ENCODE measurements around the gene MYO9A. TPM values are rescaled to one million over a fixed set of nuclear protein-coding genes. Genes with fewer than 3 reads are reported as not detected.

The MYO9A gene
- total RNA-seq, 1 donor from 2014 or later = 31.4 TPM

DNA sequence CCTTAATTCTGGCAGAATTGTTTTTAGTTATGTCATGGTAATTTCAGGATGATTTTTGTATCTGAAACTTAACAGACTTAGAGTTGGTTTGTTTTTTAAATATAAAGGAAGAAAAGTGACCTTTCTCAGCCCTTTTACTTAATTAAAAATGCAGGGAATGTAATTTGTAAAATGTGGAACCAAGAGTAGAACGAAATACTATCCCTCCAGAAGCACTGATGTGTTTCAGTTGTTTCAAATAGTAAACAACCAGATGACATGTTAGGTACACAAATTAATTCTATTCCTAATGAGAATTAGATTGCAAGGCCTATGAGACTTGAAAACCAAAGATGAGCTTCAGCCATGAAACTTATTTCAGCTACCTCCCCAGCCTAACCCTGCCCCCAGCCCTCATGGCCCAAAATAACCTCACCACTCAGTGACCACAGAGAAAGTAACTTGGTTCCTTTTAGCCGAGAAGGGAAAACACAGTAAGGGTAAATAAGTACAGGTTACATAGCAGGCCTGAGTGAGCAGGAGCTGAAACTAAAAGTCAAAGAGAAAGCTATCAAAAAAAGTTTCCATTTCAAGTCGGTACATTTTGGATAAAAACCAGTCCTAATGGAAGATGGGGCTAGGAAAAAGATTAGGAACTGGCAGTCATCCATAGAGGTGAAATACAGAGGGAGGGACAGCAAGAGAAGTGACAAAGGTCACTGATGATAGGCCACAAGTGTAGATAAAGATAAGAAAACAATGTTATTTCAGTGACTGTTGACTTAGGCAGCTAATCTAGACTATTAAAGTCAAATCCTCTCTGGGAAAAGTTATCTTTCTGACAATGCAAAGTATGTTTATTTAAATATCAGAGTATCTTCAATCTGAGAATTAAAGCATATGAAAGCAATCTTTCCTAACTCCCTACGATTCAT lies 23.5 kb upstream of the MYO9A start:
- intact Hi-C loops (cut with DNase I) = no loop called here

DNA sequence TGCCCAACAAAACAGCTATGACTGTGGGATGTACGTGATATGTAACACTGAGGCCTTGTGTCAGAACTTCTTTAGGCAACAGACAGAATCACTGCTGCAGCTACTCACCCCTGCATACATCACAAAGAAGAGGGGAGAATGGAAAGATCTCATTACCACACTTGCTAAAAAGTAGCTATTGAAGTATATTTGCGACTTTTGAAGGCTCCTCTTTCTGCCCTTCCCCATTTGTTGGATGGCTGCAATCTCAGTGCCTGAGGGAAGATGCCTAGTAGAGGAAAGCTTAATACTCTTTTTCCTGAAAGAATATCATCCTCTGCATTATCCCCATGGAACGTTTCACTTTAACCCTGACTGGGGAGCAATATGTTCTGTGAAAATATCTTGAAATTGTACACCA lies 22.1 kb upstream of the MYO9A start:
- no peak for DNase-seq (ENCODE audit: low spot score)
- intact Hi-C loops (cut with DNase I) = no loop called here

More for the DNA sequence above, 23.5 kb upstream of the MYO9A start:
- DNase-seq (ENCODE audit: low spot score) = no peak

DNA sequence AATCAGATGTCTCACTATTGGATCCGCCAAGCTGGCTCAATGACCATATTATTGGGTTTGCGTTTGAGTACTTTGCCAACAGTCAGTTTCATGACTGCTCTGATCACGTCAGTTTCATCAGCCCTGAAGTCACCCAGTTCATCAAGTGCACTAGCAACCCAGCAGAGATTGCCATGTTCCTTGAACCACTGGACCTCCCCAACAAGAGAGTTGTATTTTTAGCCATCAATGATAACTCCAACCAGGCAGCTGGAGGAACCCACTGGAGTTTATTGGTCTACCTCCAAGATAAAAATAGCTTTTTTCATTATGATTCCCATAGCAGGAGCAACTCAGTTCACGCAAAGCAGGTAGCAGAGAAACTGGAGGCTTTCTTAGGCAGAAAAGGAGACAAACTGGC lies 21.7 kb upstream of the MYO9A start:
- no peak for DNase-seq (ENCODE audit: low spot score)
- intact Hi-C loops (cut with DNase I) = no loop called here

DNA sequence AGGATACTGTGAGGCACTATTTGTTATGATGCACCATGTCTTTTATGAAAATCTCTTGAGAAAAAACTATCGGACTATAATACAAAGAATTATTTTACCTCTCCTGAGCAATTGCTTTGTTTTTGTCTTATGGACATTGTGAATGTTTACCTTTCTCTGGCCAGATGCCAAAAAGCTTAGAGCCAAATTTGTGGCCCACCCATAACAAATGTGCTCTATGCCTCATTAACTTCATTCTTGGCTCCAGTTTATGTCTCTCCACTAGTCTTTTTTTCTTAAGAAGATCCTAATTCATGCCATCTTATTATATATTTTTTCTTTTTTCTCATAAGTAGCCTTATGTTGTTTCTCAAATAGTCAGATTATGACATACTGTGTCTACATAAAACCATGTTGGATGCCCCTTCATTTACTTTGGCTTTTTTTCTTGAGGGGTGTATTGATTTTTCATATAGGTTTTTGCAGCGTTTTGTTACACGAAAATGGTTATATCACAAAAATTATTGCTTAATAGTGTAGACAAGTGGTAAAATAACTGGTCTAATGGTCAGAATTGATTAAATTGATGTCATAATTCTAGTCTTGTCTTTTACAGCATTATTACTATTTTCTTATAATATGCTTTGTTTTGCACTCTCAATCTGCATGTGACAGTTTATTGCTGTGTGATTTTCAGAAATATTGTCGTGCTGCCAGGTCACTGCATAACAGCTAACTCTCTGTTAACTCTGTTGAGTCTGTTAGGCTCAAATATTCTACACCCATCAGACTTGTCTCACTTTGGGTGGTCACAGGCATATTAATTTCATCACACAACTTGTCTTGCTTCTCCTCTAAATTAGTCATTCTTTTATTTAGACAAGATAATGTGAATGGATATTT lies 18.5 kb upstream of the MYO9A start:
- DNase-seq (ENCODE audit: low spot score) = no peak
- intact Hi-C loops (cut with DNase I) = no loop called here

DNA sequence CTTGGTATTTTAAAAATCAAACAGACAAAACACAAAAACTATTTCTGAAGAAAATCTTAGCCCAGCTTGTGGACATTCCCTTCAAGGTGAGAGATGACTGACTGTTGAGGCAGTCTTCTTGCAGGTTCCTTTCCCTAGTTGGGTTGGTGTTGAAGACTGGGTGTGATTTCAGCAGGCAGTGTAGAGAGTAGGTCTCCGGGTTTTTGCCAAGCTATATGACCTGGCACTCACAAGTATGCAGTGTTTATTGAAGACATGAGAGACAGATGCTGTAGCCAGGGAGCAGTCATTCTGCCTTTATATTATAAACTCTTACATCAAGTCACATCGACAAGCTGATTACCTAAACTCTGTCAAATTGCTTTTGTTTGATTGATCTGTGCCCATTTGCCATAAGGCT lies 17.8 kb upstream of the MYO9A start:
- intact Hi-C loops (cut with DNase I) = no loop called here
- no peak for DNase-seq (ENCODE audit: low spot score)

DNA sequence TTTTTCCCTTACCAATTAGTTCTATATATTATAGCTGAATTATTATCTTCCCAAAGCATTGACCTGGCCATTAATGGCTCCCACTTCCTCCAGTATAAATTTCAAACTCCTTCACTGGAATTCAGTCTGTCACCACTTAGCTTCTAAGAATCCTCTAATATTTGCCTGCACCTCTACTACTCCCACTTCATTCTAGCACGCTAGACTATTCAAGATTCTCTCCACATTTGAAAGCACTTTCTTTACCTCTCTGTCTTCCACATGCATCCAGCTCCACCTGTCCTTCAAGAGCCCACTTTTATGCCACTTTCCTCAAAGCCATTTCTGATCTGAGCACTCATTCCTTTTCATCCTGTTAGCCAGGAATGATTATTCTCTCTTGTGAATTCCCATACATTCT lies 15.3 kb upstream of the MYO9A start:
- intact Hi-C loops (cut with DNase I) = no loop called here
- DNase-seq (ENCODE audit: low spot score) = no peak

DNA sequence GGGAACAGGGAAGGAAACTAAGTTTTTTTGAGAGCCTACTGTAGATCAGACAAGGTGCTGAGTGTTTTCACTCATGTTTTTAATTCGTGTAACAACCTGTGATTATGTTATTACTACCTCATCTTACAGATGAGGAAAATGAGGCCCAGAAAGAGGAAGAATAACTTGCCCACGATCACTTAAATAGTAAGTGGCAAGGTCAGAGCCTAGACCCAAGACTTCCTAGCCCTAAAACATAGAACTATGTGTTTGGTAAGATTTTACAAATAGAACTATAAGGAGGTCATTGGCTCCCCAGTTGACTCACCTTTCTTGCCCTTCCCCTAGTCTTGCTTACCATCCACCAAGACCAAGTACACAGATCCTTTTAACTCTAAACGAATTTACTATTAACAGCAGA lies 14.0 kb upstream of the MYO9A start:
- intact Hi-C loops (cut with DNase I) = no loop called here
- no peak for DNase-seq (ENCODE audit: low spot score)

DNA sequence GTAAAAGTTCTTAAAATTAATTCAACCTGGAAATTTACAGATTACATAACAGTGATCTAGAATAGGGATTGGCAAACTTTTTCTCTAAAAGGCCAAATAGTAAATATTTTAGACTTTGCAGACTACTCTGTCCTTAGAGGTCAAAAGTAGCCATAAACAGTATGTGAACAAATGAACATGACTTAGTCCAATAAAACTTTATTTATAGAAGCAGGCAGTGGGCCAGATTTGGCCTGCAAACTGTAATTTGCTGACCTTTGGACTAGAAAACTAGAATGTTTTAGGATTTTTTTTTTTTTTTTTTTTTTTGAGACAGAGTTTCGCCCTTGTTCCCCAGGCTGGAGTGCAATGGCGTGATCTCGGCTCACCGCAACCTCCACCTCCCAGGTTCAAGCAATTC lies 12.3 kb upstream of the MYO9A start:
- no peak for DNase-seq (ENCODE audit: low spot score)
- intact Hi-C loops (cut with DNase I) = no loop called here

DNA sequence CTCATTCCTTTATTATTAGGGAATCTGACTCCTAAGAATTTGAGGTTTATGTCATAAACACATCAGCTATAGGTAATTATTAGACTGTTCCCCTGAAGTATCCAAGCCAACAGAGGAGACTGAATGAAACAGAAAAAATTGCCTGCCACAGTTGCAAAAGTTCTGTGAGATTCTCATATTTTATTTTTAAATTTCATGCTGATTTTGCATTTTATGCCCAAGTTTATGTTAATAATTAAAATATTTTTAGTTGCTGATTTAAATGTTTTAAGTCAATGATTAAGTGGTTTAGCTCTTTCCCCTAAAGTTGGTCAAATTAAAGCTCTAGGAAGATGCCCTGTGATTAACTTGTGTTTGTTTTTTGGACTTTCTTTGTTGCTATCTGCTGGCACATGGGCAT lies 10.4 kb upstream of the MYO9A start:
- DNase-seq (ENCODE audit: low spot score) = no peak
- intact Hi-C loops (cut with DNase I) = no loop called here

DNA sequence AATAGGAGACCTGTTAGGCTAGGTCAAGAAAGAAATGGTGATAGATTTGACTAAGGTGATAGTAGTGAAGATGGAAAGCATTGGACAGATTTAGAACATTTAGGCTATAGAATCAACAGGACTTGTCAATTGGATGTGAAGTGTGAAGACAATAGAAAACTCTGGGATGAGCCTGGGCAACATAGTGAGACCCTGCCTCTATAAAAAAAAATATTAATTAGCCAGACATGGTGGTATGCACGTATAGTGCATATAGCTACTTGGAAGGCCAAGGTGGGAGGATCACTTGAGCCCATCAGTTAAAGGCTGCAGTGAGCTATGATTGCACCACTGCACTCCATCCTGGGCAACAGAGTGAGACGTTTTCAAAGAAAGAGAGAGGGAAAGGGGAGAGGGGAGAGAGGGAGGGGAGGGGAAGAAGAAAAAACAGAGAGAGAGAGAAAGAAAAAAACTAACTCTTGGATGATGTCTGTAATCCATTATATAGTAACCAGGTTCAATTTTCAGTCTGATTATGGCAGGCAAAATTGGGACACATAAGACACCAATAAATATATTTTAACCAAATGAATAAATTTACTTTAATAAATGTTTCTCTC lies 9.9 kb upstream of the MYO9A start:
- DNase-seq (ENCODE audit: low spot score) = no peak
- intact Hi-C loops (cut with DNase I) = no loop called here

DNA sequence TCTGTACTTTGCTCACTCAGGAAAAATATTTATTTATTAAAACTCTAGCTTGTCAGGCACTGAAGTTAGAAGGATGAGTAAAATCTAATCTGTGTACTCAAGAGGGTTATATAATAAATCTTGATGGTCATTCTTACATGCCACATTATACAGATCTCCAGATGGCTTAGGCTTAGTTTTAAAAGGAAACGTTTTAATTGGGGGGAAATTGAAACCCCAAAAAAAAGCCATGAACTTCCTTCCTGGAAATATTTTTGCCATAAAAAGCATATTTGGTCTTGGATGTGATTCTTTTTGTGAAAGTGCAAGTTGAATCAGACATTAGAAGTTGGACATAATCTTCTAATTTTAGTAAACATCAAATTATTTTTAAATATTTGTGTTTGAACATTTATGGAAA lies 6.3 kb upstream of the MYO9A start:
- no peak for DNase-seq (ENCODE audit: low spot score)
- intact Hi-C loops (cut with DNase I) = no loop called here

DNA sequence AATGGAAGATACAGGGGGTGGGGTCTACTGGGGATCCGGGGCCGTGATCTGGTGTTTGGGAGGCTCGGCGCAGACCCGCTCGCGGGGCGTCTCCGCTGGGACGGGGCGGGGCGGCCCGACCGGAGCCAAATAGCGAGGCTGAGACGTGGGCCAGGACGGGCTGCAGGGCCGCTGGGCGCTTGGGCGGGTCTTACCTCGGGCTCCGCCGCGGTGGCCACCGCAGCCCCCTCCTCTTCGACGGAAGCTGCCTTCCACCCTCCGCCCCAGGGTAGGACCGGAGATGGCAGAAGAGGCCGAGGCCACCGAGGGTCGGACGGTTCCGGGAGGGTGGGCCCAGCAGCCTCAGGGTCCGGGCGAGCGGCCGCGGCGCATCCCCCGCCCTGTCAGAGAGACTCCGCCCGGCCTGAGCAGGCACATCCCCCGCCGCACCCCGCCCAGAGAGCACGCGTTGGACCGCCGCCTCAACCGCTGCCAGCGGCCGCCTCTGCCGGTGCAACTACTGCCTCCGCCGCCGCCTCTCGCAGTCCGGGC lies 399 bp downstream of the MYO9A start:
- DNase-seq (ENCODE audit: low spot score) = peak; percentile 86
- intact Hi-C loops (cut with DNase I) = loop anchor here (1.0 to 5.0 kb wide), 2 partner anchors 38 to 110 kb away; no protein-coding TSS in a partner anchor

DNA sequence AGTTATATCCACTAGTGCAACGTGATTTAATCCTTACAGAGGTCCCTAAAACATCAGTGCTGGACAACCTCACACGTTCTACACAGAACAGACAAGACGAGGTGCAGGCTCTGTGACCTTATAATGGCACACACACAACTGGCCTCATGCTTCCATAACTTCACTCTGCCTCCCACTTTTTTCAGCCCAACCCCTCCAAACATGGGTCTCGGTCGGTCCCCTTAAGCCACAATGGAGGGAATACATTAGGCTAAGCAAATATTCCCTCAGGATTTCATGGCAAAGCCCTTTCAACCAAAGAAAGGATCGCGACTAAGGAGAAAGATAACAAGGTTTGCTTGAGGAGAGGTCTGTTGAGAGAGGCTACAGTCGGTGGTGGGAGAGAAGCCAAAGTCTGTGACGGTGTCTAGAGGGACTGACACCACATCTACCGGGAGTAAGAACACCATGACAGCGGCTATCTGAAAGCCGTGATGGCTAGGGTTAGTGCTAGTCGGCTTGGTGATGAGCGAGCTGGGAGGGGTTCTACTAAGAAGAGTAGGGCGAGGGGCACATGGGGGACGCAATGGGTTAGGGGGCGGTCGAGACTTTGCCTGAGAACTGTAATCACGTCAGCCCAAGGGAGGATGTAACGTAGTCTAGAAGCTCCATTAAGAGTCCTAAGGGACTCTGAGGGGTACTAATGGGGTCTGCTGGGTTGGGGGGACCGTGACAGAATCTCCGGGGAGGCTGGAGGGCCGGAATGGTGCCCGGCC lies 1.0 kb downstream of the MYO9A start:
- DNase-seq (ENCODE audit: low spot score) = no peak
- intact Hi-C loops (cut with DNase I) = loop anchor here (5.0 kb wide), 1 partner anchor 110 kb away; no protein-coding TSS in a partner anchor

DNA sequence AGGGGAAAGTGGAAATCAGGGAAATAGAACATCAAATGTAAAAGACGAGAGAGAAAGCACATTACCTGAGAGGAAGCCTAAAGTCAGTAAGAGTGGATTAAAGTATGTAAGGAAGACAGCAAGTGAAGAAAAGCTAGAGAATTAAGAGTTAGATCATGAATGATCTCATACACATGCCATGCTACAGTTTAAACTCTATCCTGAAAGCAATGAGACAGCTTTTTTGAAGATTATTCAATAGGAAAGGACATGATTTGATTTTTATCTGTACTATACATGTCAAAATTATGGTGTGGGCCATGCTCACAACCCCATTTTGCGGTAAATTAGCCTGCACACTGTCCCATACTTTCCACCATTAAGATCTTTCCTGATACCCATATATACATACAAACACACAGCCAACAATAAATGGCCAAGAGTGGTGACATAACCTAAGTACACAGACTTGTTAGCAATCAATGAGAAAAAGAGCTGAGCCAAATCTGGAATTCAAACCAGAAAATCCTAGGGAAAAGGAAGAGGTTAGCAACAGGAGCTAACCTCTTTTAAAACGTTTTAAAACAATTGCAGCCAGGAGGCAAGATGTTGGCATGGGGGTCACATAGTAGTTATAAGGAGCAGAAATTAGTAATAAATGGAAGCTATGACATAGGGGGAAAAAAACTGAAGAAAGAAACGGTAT lies 4.5 kb downstream of the MYO9A start:
- DNase-seq (ENCODE audit: low spot score) = no peak
- intact Hi-C loops (cut with DNase I) = no loop called here

DNA sequence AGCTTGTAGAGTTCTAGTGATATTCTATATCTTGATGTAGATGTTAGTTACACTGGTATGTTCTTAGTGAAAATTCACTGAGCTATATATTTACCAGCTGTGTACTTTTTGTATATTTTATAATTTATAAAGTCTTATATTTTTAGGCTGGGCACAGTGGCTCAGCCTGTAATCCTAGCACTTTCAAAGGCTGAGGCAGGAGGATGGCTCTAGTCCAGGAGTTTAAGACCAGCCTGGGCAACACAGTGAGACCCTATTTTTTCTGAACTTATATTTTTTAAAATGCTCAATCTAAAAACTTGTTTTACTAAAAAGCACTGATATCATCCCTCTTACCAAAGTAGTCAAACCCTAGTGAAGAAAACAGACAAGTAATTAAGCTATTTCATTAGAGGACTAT lies 5.1 kb downstream of the MYO9A start:
- intact Hi-C loops (cut with DNase I) = no loop called here
- DNase-seq (ENCODE audit: low spot score) = no peak

DNA sequence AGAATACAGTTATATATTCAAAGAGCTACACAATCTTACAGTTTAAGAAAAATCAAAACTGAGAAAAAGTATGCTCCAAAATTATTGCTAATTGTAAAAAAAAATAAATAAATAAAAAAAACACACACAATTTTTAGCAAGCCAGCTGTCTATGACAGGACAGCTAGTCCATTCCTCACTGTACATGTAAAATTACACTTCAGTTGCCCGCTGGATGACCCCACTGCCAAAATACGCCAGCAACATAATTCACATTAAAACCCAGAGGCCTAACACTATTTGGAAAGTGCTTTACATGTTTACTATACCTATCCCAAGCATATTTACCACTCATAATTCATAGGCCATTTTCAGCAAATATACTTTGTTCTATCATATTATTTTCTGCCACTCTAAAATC lies 5.8 kb downstream of the MYO9A start:
- no peak for DNase-seq (ENCODE audit: low spot score)
- intact Hi-C loops (cut with DNase I) = no loop called here

DNA sequence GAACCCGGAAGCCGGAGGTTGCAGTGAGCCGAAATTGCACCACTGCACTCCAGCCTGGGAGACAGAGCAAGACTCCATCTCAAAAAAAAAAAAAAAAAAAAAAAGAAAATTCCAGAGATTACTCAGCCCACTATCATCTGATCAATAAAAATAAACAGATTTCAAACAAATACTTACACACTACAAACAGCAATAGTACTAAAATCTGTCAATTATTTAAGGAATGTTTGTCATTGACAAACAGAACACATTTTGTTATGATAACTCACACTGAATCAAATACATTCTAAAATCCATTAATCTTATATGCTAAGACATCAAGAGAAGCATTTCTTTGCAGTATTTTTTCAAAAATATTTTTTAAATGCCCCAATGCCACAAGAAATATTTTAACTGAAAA lies 7.6 kb downstream of the MYO9A start:
- DNase-seq (ENCODE audit: low spot score) = no peak
- intact Hi-C loops (cut with DNase I) = no loop called here

DNA sequence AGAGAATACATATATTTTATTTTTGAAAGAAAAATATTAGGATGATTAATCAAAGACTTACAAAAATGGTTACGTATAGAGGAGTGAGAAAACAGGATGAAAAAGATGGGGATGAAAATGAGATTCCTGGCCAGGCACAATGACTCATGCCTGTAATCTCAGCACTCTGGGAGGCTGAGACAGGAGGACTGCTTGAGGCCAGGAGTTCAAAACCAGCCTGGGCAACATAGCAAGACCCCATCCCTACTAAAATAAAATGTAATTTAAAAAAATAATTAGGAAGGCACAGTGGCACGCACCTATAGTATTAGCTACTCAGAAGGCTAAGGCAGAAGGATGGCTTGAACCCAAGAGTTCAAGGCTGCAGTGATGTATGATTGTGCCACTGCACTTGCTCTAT lies 11.9 kb downstream of the MYO9A start:
- no peak for DNase-seq (ENCODE audit: low spot score)
- intact Hi-C loops (cut with DNase I) = no loop called here

DNA sequence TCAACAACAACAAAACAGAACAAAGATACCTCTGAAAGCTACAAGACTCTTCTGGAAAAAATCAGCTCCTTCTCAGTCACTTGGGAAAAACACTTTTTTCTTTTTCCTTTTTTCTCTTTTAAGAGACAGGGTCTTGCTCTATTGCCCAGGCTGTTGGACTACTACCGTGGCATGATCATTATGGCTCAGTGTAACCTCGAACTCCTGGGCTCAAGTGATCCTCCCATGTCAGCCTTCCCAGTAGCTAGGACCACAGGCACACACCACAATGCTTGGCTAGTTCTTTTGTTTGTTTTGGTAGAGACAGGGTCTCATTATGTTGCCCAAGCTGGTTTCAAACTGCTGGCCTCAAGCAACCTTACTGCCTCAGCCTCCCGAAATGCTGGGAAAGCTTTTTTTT lies 12.8 kb downstream of the MYO9A start:
- intact Hi-C loops (cut with DNase I) = no loop called here
- no peak for DNase-seq (ENCODE audit: low spot score)

Data from cardiac septum (tissue), 1 donor.